HepG2 (cell line): Measurements from ENCODE around the gene TBC1D22A. TPM values are rescaled to one million over a fixed set of nuclear protein-coding genes. Genes with fewer than 3 reads are reported as not detected.

Experiments
- ATM ChIP-seq: fragments of 450-650 bp; IDR thresholded peaks from 2 replicates; pipeline ENCODE4 v1.7.1; 2017; ENCODE audit warnings: mild to moderate bottlenecking, borderline replicate concordance
- BORCS8-MEF2B ChIP-seq: sonication (generic); formaldehyde crosslinking; IDR thresholded peaks from 2 replicates; pipeline ENCODE4 v1.8.0; 2022; ENCODE audit warnings: mild to moderate bottlenecking, missing genetic modification reagents
- GMEB1 ChIP-seq: sonication (generic); formaldehyde crosslinking; IDR thresholded peaks from 2 replicates; pipeline ENCODE4 v1.5.1; 2020; ENCODE audit warnings: missing genetic modification reagents, mild to moderate bottlenecking, borderline replicate concordance
- GMEB2 ChIP-seq: IDR thresholded peaks from 2 replicates; pipeline ENCODE4 v1.6.1; 2016; ENCODE audit warnings: missing biosample characterization, missing genetic modification reagents, low read depth
- KDM3A ChIP-seq: IDR thresholded peaks from 2 replicates; pipeline ENCODE4 v1.6.1; 2018; ENCODE audit warnings: low read depth, missing compliant biosample characterization
- KMT2A ChIP-seq: sonication (generic); formaldehyde crosslinking; IDR thresholded peaks from 2 replicates; pipeline ENCODE4 v1.4.0; 2020; ENCODE audit warnings: missing genetic modification reagents
- PAXIP1 ChIP-seq: sonication (generic); formaldehyde crosslinking; conservative IDR thresholded peaks from 2 replicates; pipeline ENCODE4 v1.4.0; 2020; ENCODE audit warnings: mild to moderate bottlenecking, missing genetic modification reagents, moderate library complexity
- SMAD9 ChIP-seq: sonication (generic); formaldehyde crosslinking; IDR thresholded peaks from 2 replicates; pipeline ENCODE4 v1.5.1; 2020; ENCODE audit warnings: mild to moderate bottlenecking, missing genetic modification reagents
- SNRNP70 ChIP-seq: fragments of 200-400 bp; formaldehyde crosslinking; IDR thresholded peaks from 2 replicates; pipeline ENCODE4 v1.6.1; 2017; ENCODE audit warnings: mild to moderate bottlenecking, low read depth, low read length, moderate library complexity
- STAG1 ChIP-seq: sonication (generic); formaldehyde crosslinking; IDR thresholded peaks from 2 replicates; pipeline ENCODE4 v1.4.0; 2020; ENCODE audit warnings: missing genetic modification reagents
- U2AF1 ChIP-seq: fragments of 200-400 bp; formaldehyde crosslinking; optimal IDR thresholded peaks from 2 replicates; pipeline ENCODE3; 2017; ENCODE audit warnings: mild to moderate bottlenecking, low read depth, low read length
- ZEB1 ChIP-seq: IDR thresholded peaks from 2 replicates; pipeline ENCODE4 v1.6.1; 2012; ENCODE audit warnings: mild to moderate bottlenecking, low read depth, inconsistent platforms; ENCODE audit not compliant: insufficient replicate concordance
- ZNF569 ChIP-seq: sonication (generic); formaldehyde crosslinking; IDR thresholded peaks from 2 replicates; pipeline ENCODE4 v1.5.0; 2020; ENCODE audit warnings: mild to moderate bottlenecking, missing genetic modification reagents, moderate library complexity, borderline replicate concordance
- ZNF577 ChIP-seq: sonication (generic); formaldehyde crosslinking; IDR thresholded peaks from 2 replicates; pipeline ENCODE4 v1.4.0; 2020; ENCODE audit warnings: mild to moderate bottlenecking, low read depth, missing genetic modification reagents, borderline replicate concordance
- ZNF652 ChIP-seq: IDR thresholded peaks from 2 replicates; pipeline ENCODE4 v1.6.1; 2016; ENCODE audit warnings: low read depth, borderline replicate concordance
- ZNF709 ChIP-seq: sonication (generic); formaldehyde crosslinking; IDR thresholded peaks from 2 replicates; pipeline ENCODE4 v1.5.0; 2020; ENCODE audit warnings: mild to moderate bottlenecking, missing genetic modification reagents
- ZSCAN5A ChIP-seq: sonication (generic); formaldehyde crosslinking; IDR thresholded peaks from 2 replicates; pipeline ENCODE4 v1.8.0; 2022; ENCODE audit warnings: mild to moderate bottlenecking, missing genetic modification reagents, borderline replicate concordance
- polyA plus RNA-seq, 8 experiments: library from polyadenylated mRNA; depleted of rRNA in 3 of 8; stranded (reverse) in 7 of 8; unstranded in 1 of 8; fragments of >200 nt; fragmentation: Illumina TruSeq in 4 of 8; extraction: Trizol in 4 of 8; gene quantifications; 2 replicates each; pipeline versions ENCODE4 v1.2.1 to v1.2.3, GENCODE V29; 2011 to 2016; ENCODE audit warnings: low read depth in 4 of 8, missing spikeins in 1 of 8, mixed read lengths in 1 of 8; ENCODE audit not compliant: insufficient read depth in 1 of 8
- total RNA-seq, 5 experiments: library from RNA; depleted of rRNA; stranded (reverse); fragments of >200 nt; fragmentation: Illumina TruSeq; extraction: Trizol; gene quantifications; 2 replicates each; pipeline ENCODE4 v1.2.3, GENCODE V29; 2016; ENCODE audit warnings: low read depth in 1 of 5
- TF ChIP-seq, protein P1 (sequence below): sonication (generic); formaldehyde crosslinking; IDR thresholded peaks from 2 replicates; pipeline ENCODE4 v1.4.0; 2020; ENCODE audit warnings: mild to moderate bottlenecking, low read depth, missing genetic modification reagents

TBC1D22A gene
- total and polyA plus RNA-seq, 2 of the 13 experiments (the other 11 are each of a cell fraction or from before 2014, with no cell fraction given) = 17.3 to 18.0 TPM

DNA sequence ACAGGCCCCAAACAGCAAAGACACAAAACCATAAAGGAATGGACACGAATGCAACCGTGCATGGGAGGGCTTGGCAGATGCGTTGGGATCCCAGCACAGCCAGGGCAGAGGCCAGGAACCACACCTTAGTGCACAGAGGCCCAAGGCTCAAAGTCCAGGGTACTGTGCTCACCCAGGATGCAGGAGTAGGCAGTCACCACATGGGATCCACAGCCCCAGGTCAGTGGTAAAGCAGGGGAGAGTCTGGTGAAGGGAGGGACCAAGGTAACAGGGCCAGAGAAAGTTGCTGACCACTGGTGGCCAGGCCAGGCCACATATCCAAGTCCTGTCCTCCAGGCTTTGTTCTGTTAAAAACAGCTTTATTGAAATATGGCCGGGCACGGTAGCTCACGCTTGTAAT, 17.9 kb upstream of the TBC1D22A start (continued):
- TF ChIP-seq STAG1 (CRISPR knock-in tag) (0 out of 2 replicates have a peak, but pooled peaks have one; percentile 4), U2AF1 (no peak), ZSCAN5A (CRISPR knock-in tag) (no peak), PAXIP1 (CRISPR knock-in tag) (peak; percentile 81), SMAD9 (CRISPR knock-in tag) (no peak), GMEB2 (no peak), SNRNP70 (no peak), ZNF577 (CRISPR knock-in tag) (no peak), ZNF652 (no peak), ZNF569 (CRISPR knock-in tag) (no peak), ZEB1 (no peak), GMEB1 (no peak), ATM (no peak), ZNF709 (CRISPR knock-in tag) (no peak), BORCS8-MEF2B (CRISPR knock-in tag) (peak; percentile 39; the same call in 1 of the 2 replicates), KDM3A (CRISPR knock-in tag) (no peak), KMT2A (CRISPR knock-in tag) (no peak)
- TF ChIP-seq, protein P1, sequence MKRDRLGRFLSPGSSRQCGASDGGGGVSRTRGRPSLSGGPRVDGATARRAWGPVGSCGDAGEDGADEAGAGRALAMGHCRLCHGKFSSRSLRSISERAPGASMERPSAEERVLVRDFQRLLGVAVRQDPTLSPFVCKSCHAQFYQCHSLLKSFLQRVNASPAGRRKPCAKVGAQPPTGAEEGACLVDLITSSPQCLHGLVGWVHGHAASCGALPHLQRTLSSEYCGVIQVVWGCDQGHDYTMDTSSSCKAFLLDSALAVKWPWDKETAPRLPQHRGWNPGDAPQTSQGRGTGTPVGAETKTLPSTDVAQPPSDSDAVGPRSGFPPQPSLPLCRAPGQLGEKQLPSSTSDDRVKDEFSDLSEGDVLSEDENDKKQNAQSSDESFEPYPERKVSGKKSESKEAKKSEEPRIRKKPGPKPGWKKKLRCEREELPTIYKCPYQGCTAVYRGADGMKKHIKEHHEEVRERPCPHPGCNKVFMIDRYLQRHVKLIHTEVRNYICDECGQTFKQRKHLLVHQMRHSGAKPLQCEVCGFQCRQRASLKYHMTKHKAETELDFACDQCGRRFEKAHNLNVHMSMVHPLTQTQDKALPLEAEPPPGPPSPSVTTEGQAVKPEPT = no peak
